H1 (cell line): Measurements from ENCODE around the gene DGKD. TPM values are rescaled to one million over a fixed set of nuclear protein-coding genes. Genes with fewer than 3 reads are reported as not detected.

ENCODE experiments used
- CTCF ChIA-PET: fragments of 300-600 bp; sonication (Branson Sonifier 250); formaldehyde crosslinking; loops from one replicate; lab custom pipeline; 2021; ENCODE audit not compliant: partially characterized antibody; lab: Charles Lee
- POLR2A ChIA-PET: fragments of 300-600 bp; sonication (Branson Sonifier 250); formaldehyde crosslinking; loops from one replicate; lab custom pipeline; 2021; ENCODE audit warnings: inconsistent platforms; ENCODE audit not compliant: partially characterized antibody; lab: Charles Lee
- DNase-seq, 2 experiments: peaks; one replicate each; pipeline versions ENCODE4 v3.0.0 to v3.0.0-alpha.2; 2010 to 2022; ENCODE audit warnings: low spot score in 2 of 2, low read depth in 1 of 2, mixed read lengths in 1 of 2
- FAIRE-seq: peaks from 2 replicates; lab custom pipeline; 2011; peaks lifted over from hg19 to GRCh38; lab: Jason Lieb, UNC
- H2AFZ ChIP-seq: 2 replicates; pipeline ENCODE4 v1.8.1; 2012; ENCODE audit warnings: low read length, inconsistent platforms
- H2AK5ac ChIP-seq: 2 replicates; pipeline ENCODE4 v1.6.1; 2013; ENCODE audit warnings: low read depth, low read length
- H2BK120ac ChIP-seq: replicated peaks from 2 replicates; pipeline ENCODE3; 2013; ENCODE audit warnings: low read depth, low read length, inconsistent platforms
- H2BK12ac ChIP-seq: 2 replicates; pipeline ENCODE4 v1.6.1; 2013; ENCODE audit warnings: low read depth, low read length
- H2BK15ac ChIP-seq: 2 replicates; pipeline ENCODE4 v1.6.1; 2013; ENCODE audit warnings: low read length
- H2BK20ac ChIP-seq: 2 replicates; pipeline ENCODE4 v1.6.1; 2013; ENCODE audit warnings: low read length
- H2BK5ac ChIP-seq: 2 replicates; pipeline ENCODE4 v1.6.1; 2013; ENCODE audit warnings: low read depth, low read length
- H3K14ac ChIP-seq: 2 replicates; pipeline ENCODE4 v1.6.1; 2013; ENCODE audit warnings: inconsistent platforms; ENCODE audit not compliant: insufficient read length
- H3K18ac ChIP-seq: 2 replicates; pipeline ENCODE4 v1.6.1; 2013; ENCODE audit warnings: low read length; ENCODE audit errors: extremely low read depth
- H3K23ac ChIP-seq: 2 replicates; pipeline ENCODE4 v1.6.1; 2013; ENCODE audit warnings: inconsistent platforms; ENCODE audit not compliant: insufficient read length
- H3K23me2 ChIP-seq: 2 replicates; pipeline ENCODE4 v1.6.1; 2013; ENCODE audit warnings: low read depth, low read length
- H3K27ac ChIP-seq: 2 replicates; pipeline ENCODE4 v1.6.1; 2011; ENCODE audit warnings: low read depth, low read length, inconsistent platforms
- H3K27me3 ChIP-seq, 4 experiments: replicated peaks in 1 of 4; 1 replicate in 1 of 4; 2 replicates in 3 of 4; pipeline versions ENCODE4 v1.6.1 to v1.8.1; 2011 to 2013; ENCODE audit warnings: low read length in 3 of 4, mild to moderate bottlenecking in 3 of 4, inconsistent platforms in 2 of 4, mixed read lengths in 2 of 4, moderate library complexity in 1 of 4; ENCODE audit not compliant: control insufficient read depth in 3 of 4, insufficient read depth in 3 of 4; ENCODE audit errors: extremely low read depth in 1 of 4
- H3K36me3 ChIP-seq, 4 experiments: 2 replicates each; pipeline versions ENCODE4 v1.6.1 to v1.8.1; 2011 to 2013; ENCODE audit warnings: mild to moderate bottlenecking in 4 of 4, low read length in 3 of 4, moderate library complexity in 2 of 4, control low read depth in 1 of 4, inconsistent platforms in 1 of 4; ENCODE audit not compliant: insufficient read depth in 4 of 4, control insufficient read depth in 2 of 4
- H3K4ac ChIP-seq: replicated peaks from 2 replicates; pipeline ENCODE3; 2013; ENCODE audit warnings: low read length, low read depth, mixed read lengths, inconsistent platforms; ENCODE audit not compliant: insufficient read length
- H3K4me1 ChIP-seq, 4 experiments: replicated peaks in 1 of 4; 1 replicate in 1 of 4; 2 replicates in 3 of 4; pipeline versions ENCODE4 v1.6.1 to v1.8.1; 2011 to 2013; ENCODE audit warnings: low read length in 3 of 4, inconsistent platforms in 2 of 4, mixed read lengths in 1 of 4; ENCODE audit not compliant: insufficient read depth in 4 of 4, control insufficient read depth in 3 of 4
- H3K4me2 ChIP-seq, 2 experiments: 2 replicates each; pipeline versions ENCODE4 v1.6.1 to v1.8.1; 2011 to 2013; ENCODE audit warnings: low read depth in 2 of 2, low read length in 2 of 2, control low read depth in 1 of 2, inconsistent platforms in 1 of 2, mild to moderate bottlenecking in 1 of 2; ENCODE audit not compliant: insufficient read depth in 1 of 2
- H3K4me3 ChIP-seq, 4 experiments: fragments of 200-600, 300-600 bp in 1 of 4; sonication (generic), shearing (Covaris generic), sonication (Bioruptor Twin) in 1 of 4; 2 replicates each; pipeline versions ENCODE4 v1.5.1 to v1.8.1; 2011 to 2016; ENCODE audit warnings: low read length in 4 of 4, low read depth in 3 of 4, control low read depth in 2 of 4, inconsistent platforms in 2 of 4, mild to moderate bottlenecking in 2 of 4, mixed read lengths in 1 of 4, moderate library complexity in 1 of 4; ENCODE audit not compliant: insufficient read depth in 2 of 4; ENCODE audit errors: extremely low read depth in 1 of 4
- H3K56ac ChIP-seq: replicated peaks from 2 replicates; pipeline ENCODE3; 2013; ENCODE audit warnings: low read depth, mild to moderate bottlenecking, mixed read lengths, low read length, inconsistent platforms; ENCODE audit not compliant: insufficient read length
- H3K79me1 ChIP-seq: 2 replicates; pipeline ENCODE4 v1.6.1; 2013; ENCODE audit warnings: low read depth, low read length, control low read depth
- H3K79me2 ChIP-seq, 2 experiments: 2 replicates each; pipeline versions ENCODE4 v1.6.1 to v1.8.1; 2012 to 2013; ENCODE audit warnings: low read length in 2 of 2, mild to moderate bottlenecking in 2 of 2, inconsistent platforms in 1 of 2; ENCODE audit not compliant: insufficient read depth in 2 of 2, control insufficient read depth in 1 of 2
- H3K9ac ChIP-seq, 4 experiments: replicated peaks in 1 of 4; 1 replicate in 1 of 4; 2 replicates in 3 of 4; pipeline versions ENCODE4 v1.6.1 to v1.8.1; 2011 to 2013; ENCODE audit warnings: low read depth in 3 of 4, low read length in 3 of 4, control low read depth in 2 of 4, mild to moderate bottlenecking in 2 of 4, moderate library complexity in 2 of 4, inconsistent platforms in 1 of 4; ENCODE audit errors: extremely low read depth in 1 of 4
- H3K9me3 ChIP-seq, 2 experiments: 2 replicates each; pipeline versions ENCODE4 v1.6.1 to v1.8.1; 2012 to 2013; ENCODE audit warnings: mild to moderate bottlenecking in 2 of 2, moderate library complexity in 2 of 2, control low read depth in 1 of 2, inconsistent platforms in 1 of 2, low read depth in 1 of 2, low read length in 1 of 2, mixed read lengths in 1 of 2; ENCODE audit not compliant: insufficient read depth in 2 of 2
- H4K20me1 ChIP-seq, 2 experiments: replicated peaks in 1 of 2; 2 replicates each; pipeline versions ENCODE3 to v1.8.1; 2011 to 2013; ENCODE audit warnings: inconsistent platforms in 2 of 2, low read length in 2 of 2, mild to moderate bottlenecking in 1 of 2; ENCODE audit not compliant: insufficient read depth in 2 of 2, control insufficient read depth in 1 of 2
- H4K5ac ChIP-seq: 2 replicates; pipeline ENCODE4 v1.6.1; 2013; ENCODE audit warnings: low read length, low read depth, mixed read lengths, inconsistent platforms; ENCODE audit not compliant: insufficient read length
- H4K8ac ChIP-seq: 2 replicates; pipeline ENCODE4 v1.8.0; 2013; ENCODE audit warnings: mild to moderate bottlenecking, moderate library complexity, low read length, inconsistent platforms; ENCODE audit not compliant: insufficient read depth; ENCODE audit errors: extremely low read depth
- H4K91ac ChIP-seq: replicated peaks from 2 replicates; pipeline ENCODE3; 2013; ENCODE audit warnings: low read length, mixed read lengths, inconsistent platforms; ENCODE audit not compliant: insufficient read length
- MAX ChIP-seq: IDR thresholded peaks from 2 replicates; pipeline ENCODE4 v1.6.1; 2012; ENCODE audit warnings: inconsistent platforms
- SRF ChIP-seq: IDR thresholded peaks from 2 replicates; pipeline ENCODE4 v1.6.1; 2011; ENCODE audit warnings: mild to moderate bottlenecking, low read depth, low read length, moderate library complexity
- USF2 ChIP-seq: IDR thresholded peaks from 2 replicates; pipeline ENCODE4 v1.6.1; 2011; ENCODE audit warnings: low read length, improper control_type of control experiment
- WGBS, 2 experiments: shearing (Covaris generic) in 1 of 2; methylation state at CpG; one replicate each; pipeline versions ENCODE4 v1.1.6 to v1.1.7; 2013 to 2015; ENCODE audit warnings: low lambda C conversion rate in 2 of 2, mixed read lengths in 2 of 2, inconsistent platforms in 1 of 2, low coverage in 1 of 2, missing lambda C conversion rate in 1 of 2; ENCODE audit not compliant: insufficient replicate concordance in 2 of 2, insufficient coverage in 1 of 2, insufficient read length in 1 of 2; ENCODE audit errors: extremely low coverage in 1 of 2, missing lambda C conversion rate in 1 of 2; 5-methylcytosine and 5-hydroxymethylcytosine counted together
- polyA plus RNA-seq, 7 experiments: library from polyadenylated mRNA; depleted of rRNA in 3 of 7; stranded (reverse) in 5 of 7; unstranded in 2 of 7; fragments of >200 nt in 5 of 7; fragments of 200-250 nt in 2 of 7; gene quantifications; 1 replicate in 5 of 7; 2 replicates in 1 of 7; 4 replicates in 1 of 7; pipeline versions ENCODE4 v1.2.1 to v1.2.3, GENCODE V29; 2011 to 2013; ENCODE audit warnings: missing spikeins in 2 of 7, mixed read lengths in 2 of 7
- total RNA-seq: library from RNA; stranded (reverse); fragmentation: NEBNext Ultra II Directional; extraction: Animal tissue kit (Norgen Biotek cat#: 25700); gene quantifications from 2 replicates; pipeline ENCODE4 v1.2.1, GENCODE V29; 2021

The DGKD gene
- total and polyA plus RNA-seq, 2 of the 8 experiments (the other 6 are each of a cell fraction or from before 2014, with no cell fraction given), result 7.7 to 30.9 TPM

GRCh38 chr2:233433794-233434193 lies 79.5 kb downstream of the DGKD start:
- Histone ChIP-seq H3K4me2 (no peak overlapping the region), H4K91ac (no peak overlapping the region), H3K14ac (no peak overlapping the region), H2BK120ac (no peak overlapping the region), H2BK12ac (no peak overlapping the region), H4K8ac (no peak overlapping the region), H2BK20ac (no peak overlapping the region), H3K9ac (no peak overlapping the region), H2AFZ (no peak overlapping the region), H3K36me3 (no peaks in the 10 kb centered on the region; a peak in 2 of 8 replicates), H3K9me3 (no peaks in the 10 kb centered on the region), H2AK5ac (no peak overlapping the region), H2BK15ac (no peak overlapping the region), H3K56ac (no peak overlapping the region), H3K23me2 (no peaks in the 10 kb centered on the region; the same call in 1 of the 2 replicates), H3K18ac (no peak overlapping the region), H4K20me1 (peaks cover 0 to 5% of the 10 kb centered on the region in 2 experiments), H3K4me3 (no peak overlapping the region), H4K5ac (no peak overlapping the region), H3K27me3 (no peaks in the 10 kb centered on the region), H3K79me1 (no peaks in the 10 kb centered on the region), H3K79me2 (no peaks in the 10 kb centered on the region), H3K27ac (no peak overlapping the region), H3K4me1 (no peaks in the 10 kb centered on the region), H3K23ac (no peak overlapping the region), H2BK5ac (no peak overlapping the region), H3K4ac (no peak overlapping the region)
- DNase-seq (no peak), FAIRE-seq (no peak)
- CTCF ChIA-PET, result interaction anchor here (0.5 to 2.5 kb wide), 4 partner anchors 10 to 50 kb away, joined by 3 to 11 read pairs (median 8); no protein-coding TSS in a partner anchor
- POLR2A ChIA-PET, result no interaction called here
- no peak for TF ChIP-seq SRF
- TF ChIP-seq MAX, result no peak
- no peak for TF ChIP-seq USF2
- 100% methylated on average over 1 of the region's 1 CpG; no CpG with 5 or more reads in 1 of the 2 experiments for WGBS, 2 experiments
